Tibial nerve (tissue), 4 donors: ENCODE data around the gene PANX2. TPM values are rescaled to one million over a fixed set of nuclear protein-coding genes. Genes with fewer than 3 reads are reported as not detected.
"Not testable (repeated sequence)": the region's sequence is repeated elsewhere in the genome, so short reads cannot be mapped to it uniquely, and the experiment has no call there.

ENCODE experiments used
- DNase-seq, 2 donors: peaks; one replicate each; pipeline ENCODE4 v3.0.0-alpha.2; 2019; ENCODE audit warnings: low spot score in 2 of 2
- H3K27ac ChIP-seq, 4 donors: fragments of 200-600 bp; sonication (generic) in 3 of 4; one replicate each; pipeline ENCODE4 v1.5.1; 2017 to 2019; ENCODE audit warnings: mild to moderate bottlenecking in 1 of 4
- H3K27me3 ChIP-seq, 2 donors: fragments of 200-600 bp; sonication (generic) in 1 of 2; one replicate each; pipeline versions ENCODE4 v1.5.1 to v1.6.0; 2017 to 2019
- H3K36me3 ChIP-seq, 3 donors: fragments of 200-600 bp; sonication (generic); one replicate each; pipeline ENCODE4 v1.5.1; 2018 to 2019
- H3K4me1 ChIP-seq, 4 donors: fragments of 200-600 bp; sonication (generic) in 3 of 4; one replicate each; pipeline ENCODE4 v1.5.1; 2017 to 2019
- H3K4me3 ChIP-seq, 4 donors: fragments of 200-600 bp; sonication (generic) in 3 of 4; one replicate each; pipeline ENCODE4 v1.5.1; 2017 to 2019; ENCODE audit warnings: mild to moderate bottlenecking in 1 of 4, moderate library complexity in 1 of 4
- H3K9me3 ChIP-seq, 4 donors: fragments of 200-600 bp; sonication (generic) in 3 of 4; one replicate each; pipeline ENCODE4 v1.5.1; 2017 to 2019
- EP300 ChIP-seq, 2 donors: sonication (generic); formaldehyde crosslinking; IDR thresholded peaks; one replicate each; pipeline ENCODE4 v1.6.1; 2017; ENCODE audit warnings: antibody characterized with exemption in 2 of 2, mild to moderate bottlenecking in 1 of 2
- POLR2A ChIP-seq, 2 donors: fragments of 450-650 bp; IDR thresholded peaks; one replicate each; pipeline ENCODE4 v1.6.1; 2017; ENCODE audit warnings: antibody characterized with exemption in 2 of 2, mild to moderate bottlenecking in 2 of 2, moderate library complexity in 2 of 2
- WGBS, 2 donors: methylation state at CpG; one replicate each; pipeline ENCODE4 v1.1.5; 2018; 5-methylcytosine and 5-hydroxymethylcytosine counted together
- total RNA-seq, 4 donors: library from RNA; depleted of rRNA; stranded (reverse); fragments of >200 nt; gene quantifications; one replicate each; pipeline ENCODE4 v1.1.0, GENCODE V29; 2016
- TF ChIP-seq, protein P1 (sequence below), 5 experiments: fragments of 200-600 bp in 3 of 5; fragments of 450-650 bp in 2 of 5; sonication (generic) in 3 of 5; IDR thresholded peaks; one replicate each; pipeline ENCODE4 v1.5.1; 2016 to 2019; ENCODE audit warnings: antibody characterized with exemption in 5 of 5, mild to moderate bottlenecking in 3 of 5, moderate library complexity in 2 of 5

The PANX2 gene
- total RNA-seq, 4 donors from 2014 or later, result 0.30 TPM; not detected in 3

DNA sequence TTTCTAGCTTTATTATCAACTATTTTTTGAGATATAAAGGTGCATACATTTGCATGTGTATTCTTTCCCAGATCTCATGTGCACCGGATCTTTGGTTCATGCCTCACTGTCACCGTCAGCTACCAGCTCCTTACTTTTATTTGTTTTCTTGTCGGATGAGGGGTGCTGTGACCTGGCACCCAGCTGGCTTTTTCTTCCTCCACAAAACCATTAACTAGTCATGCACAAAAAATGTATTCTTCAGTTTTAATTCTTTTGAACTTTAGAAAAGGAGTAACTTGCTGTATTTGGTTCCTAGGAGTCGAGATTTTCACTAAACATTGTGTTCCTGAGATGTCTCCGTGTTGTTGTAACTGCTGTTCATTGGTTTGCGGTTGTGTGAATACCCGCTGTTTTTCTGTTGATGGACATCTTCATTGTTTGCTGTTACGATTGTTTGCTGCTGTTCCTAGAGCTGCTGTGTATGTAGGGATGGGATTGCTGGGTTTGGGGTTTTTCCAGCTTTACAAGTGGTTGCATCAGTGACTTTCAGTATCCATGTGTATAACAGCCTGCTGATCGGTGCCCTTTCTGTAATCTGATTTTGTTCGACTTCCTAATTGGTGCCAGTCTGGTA, 41.3 kb upstream of the PANX2 start:
- Histone ChIP-seq H3K4me1 (no peaks in the 10 kb centered on the region), H3K36me3 (no peaks in the 10 kb centered on the region), H3K27me3 (peaks cover 0 to 4% of the 10 kb centered on the region in 2 donors), H3K9me3 (peaks cover 0 to 3% (median 0%) of the 10 kb centered on the region in 4 donors), H3K27ac (no peak overlapping the region), H3K4me3 (no peak overlapping the region)
- 84% methylated on average over 10 of the region's 10 CpGs for WGBS, 2 donors
- no peak for DNase-seq
- TF ChIP-seq POLR2A (IDR thresholded peaks at IDR 0.05), result no peak
- TF ChIP-seq, protein P1, sequence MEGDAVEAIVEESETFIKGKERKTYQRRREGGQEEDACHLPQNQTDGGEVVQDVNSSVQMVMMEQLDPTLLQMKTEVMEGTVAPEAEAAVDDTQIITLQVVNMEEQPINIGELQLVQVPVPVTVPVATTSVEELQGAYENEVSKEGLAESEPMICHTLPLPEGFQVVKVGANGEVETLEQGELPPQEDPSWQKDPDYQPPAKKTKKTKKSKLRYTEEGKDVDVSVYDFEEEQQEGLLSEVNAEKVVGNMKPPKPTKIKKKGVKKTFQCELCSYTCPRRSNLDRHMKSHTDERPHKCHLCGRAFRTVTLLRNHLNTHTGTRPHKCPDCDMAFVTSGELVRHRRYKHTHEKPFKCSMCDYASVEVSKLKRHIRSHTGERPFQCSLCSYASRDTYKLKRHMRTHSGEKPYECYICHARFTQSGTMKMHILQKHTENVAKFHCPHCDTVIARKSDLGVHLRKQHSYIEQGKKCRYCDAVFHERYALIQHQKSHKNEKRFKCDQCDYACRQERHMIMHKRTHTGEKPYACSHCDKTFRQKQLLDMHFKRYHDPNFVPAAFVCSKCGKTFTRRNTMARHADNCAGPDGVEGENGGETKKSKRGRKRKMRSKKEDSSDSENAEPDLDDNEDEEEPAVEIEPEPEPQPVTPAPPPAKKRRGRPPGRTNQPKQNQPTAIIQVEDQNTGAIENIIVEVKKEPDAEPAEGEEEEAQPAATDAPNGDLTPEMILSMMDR (IDR thresholded peaks at IDR 0.05), result no peak
- TF ChIP-seq EP300 (IDR thresholded peaks at IDR 0.05), result no peak

DNA sequence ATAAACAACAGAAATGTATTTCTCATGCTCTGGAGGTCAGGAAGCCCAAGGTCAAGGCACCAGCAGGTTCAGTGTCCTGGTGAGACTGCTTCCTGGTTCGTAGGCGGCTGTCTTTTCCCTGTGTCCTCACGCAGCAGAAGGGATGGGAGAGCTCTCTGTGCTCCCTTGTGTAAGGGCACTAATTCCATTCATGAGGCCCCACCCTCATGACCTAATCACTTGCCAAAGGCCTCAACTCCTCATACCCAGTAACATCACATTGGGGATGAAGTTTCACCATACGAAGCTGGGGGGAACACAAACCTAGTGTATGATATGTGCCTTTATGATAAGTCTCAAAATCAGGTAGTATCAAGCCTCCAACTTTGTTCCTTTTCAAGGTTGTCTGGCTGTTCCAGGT, 38.6 kb upstream of the PANX2 start:
- TF ChIP-seq EP300 (IDR thresholded peaks at IDR 0.05) (no peak), POLR2A (IDR thresholded peaks at IDR 0.05) (no peak)
- TF ChIP-seq, protein P1 (IDR thresholded peaks at IDR 0.05), result no peak
- Histone ChIP-seq H3K27ac (no peak overlapping the region), H3K27me3 (peaks cover 0 to 8% of the 10 kb centered on the region in 2 donors), H3K4me3 (no peak overlapping the region), H3K36me3 (no peaks in the 10 kb centered on the region), H3K4me1 (no peaks in the 10 kb centered on the region), H3K9me3 (no peaks in the 10 kb centered on the region)
- WGBS, 2 donors, result 73 to 90% methylated on average over 4 of the region's 4 CpGs
- DNase-seq, result no peak

DNA sequence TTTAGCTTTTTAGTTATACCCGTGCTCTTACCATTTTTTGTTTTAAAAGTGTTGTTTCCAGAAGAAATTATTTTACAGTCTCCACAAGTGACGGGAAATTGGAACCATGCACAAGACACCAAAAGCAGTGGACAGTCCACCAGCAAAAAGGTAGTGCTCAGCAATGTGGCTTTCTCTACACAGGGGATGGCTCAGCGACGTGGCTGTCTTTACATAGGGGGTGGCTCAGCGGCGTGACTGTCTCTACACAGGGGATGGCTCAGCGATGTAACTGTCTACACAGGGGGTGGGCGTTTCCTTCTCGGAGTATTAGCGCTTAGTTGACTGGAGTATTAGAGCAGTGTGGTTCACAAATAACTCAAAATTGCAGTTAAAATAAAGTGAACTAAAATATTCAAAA, 36.0 kb upstream of the PANX2 start:
- no peak overlapping the region for H3K4me3 ChIP-seq
- no peak overlapping the region for H3K27ac ChIP-seq
- 75% methylated on average over 10 of the region's 10 CpGs for WGBS, 2 donors
- no peaks in the 10 kb centered on the region for H3K36me3 ChIP-seq
- H3K9me3 ChIP-seq, result no peaks in the 10 kb centered on the region
- no peak for DNase-seq
- no peak for TF ChIP-seq EP300 (IDR thresholded peaks at IDR 0.05)
- TF ChIP-seq, protein P1 (IDR thresholded peaks at IDR 0.05), result no peak
- TF ChIP-seq POLR2A (IDR thresholded peaks at IDR 0.05), result no peak
- peaks cover 0 to 8% of the 10 kb centered on the region in 2 donors for H3K27me3 ChIP-seq
- H3K4me1 ChIP-seq, result no peaks in the 10 kb centered on the region

DNA sequence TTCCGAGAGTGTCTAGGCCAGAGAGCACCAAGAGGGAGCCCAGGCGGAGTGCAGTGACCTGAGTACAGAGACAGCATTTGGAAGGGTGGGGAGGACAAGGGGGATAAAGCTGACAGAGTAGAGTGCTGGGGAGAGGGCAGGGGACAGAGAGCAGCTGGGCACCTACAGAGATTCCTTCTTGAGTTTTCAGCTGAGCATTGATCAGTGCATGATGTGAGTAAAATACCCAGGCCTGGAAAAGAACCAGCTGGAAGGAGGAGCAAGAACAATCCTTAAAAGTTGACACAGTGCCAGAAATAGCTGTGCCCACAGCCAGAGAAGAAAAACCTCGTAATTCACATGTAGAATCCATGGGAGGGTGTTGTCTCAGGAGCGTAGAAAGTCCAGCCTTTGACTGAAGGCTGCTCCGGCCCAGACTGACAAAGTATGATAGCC, 33.9 kb upstream of the PANX2 start:
- Histone ChIP-seq H3K9me3 (no peaks in the 10 kb centered on the region), H3K4me1 (no peaks in the 10 kb centered on the region), H3K36me3 (no peaks in the 10 kb centered on the region), H3K27ac (no peak overlapping the region), H3K27me3 (peaks cover 0 to 4% of the 10 kb centered on the region in 2 donors), H3K4me3 (no peak overlapping the region)
- TF ChIP-seq POLR2A (IDR thresholded peaks at IDR 0.05), result no peak
- TF ChIP-seq EP300 (IDR thresholded peaks at IDR 0.05), result no peak
- TF ChIP-seq, protein P1 (IDR thresholded peaks at IDR 0.05), result no peak
- WGBS, 2 donors, result 54 to 65% methylated on average over 5 of the region's 5 CpGs
- DNase-seq, result no peak

DNA sequence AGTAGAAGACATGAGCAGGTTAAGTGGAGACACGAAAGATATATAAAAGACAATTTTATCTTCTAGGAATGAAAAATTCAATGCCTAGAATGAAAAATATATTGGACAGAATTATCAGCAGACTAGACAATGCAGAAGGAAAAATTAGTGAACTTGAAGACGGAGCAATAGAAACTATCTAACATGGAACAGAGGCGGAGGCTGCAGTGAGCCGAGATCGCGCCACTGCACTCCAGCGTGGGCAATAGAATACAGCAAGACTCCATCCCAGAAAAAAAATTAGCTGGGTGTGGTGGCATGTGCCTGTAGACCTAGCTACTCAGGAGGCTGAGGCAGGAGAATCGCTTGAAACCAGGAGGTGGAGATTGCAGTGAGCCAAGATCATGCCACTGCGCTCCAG, 33.3 kb upstream of the PANX2 start:
- not testable (repeated sequence) for H3K36me3 ChIP-seq, H3K4me1 ChIP-seq, H3K27ac ChIP-seq, H3K27me3 ChIP-seq, H3K4me3 ChIP-seq, DNase-seq, H3K9me3 ChIP-seq
- WGBS, 2 donors, result 94 to 96% methylated on average over 9 of the region's 9 CpGs

DNA sequence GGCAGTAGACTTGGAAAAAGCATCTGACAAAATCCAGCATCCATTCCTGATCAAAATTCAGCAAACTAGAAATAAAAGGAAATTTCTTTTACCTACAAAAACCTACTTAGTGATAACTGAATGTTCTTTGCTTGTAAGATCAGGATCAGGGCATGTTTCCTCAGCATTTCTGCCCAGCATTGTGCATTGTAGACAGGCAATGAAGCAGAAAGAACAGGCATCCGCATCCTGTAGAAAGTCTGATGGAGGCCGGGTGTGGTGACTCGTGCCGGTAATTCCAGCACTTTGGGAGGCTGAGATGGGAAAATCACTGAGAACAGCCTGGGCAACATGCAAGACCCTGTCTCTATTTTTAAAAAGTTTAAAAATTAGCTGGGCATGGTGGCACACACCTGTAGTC, 32.5 kb upstream of the PANX2 start:
- Histone ChIP-seq H3K27ac (no peak overlapping the region), H3K36me3 (no peaks in the 10 kb centered on the region), H3K4me3 (no peak overlapping the region), H3K4me1 (no peaks in the 10 kb centered on the region), H3K9me3 (no peaks in the 10 kb centered on the region), H3K27me3 (peaks cover 0 to 4% of the 10 kb centered on the region in 2 donors)
- TF ChIP-seq EP300 (IDR thresholded peaks at IDR 0.05) (no peak), POLR2A (IDR thresholded peaks at IDR 0.05) (no peak)
- TF ChIP-seq, protein P1 (IDR thresholded peaks at IDR 0.05), result no peak
- DNase-seq, result no peak
- 94 to 95% methylated on average over 4 of the region's 4 CpGs for WGBS, 2 donors
